Measurements from ENCODE around the gene ZBTB21. TPM values are rescaled to one million over a fixed set of nuclear protein-coding genes. Genes with fewer than 3 reads are reported as not detected.
"Not testable (repeated sequence)": the region's sequence is repeated elsewhere in the genome, so short reads cannot be mapped to it uniquely, and the experiment has no call there.

Gene ZBTB21
- total and polyA plus RNA-seq, 12 donors = 1.3 to 15.2 (median 6.1) TPM

GRCh38 chr21:41995577-41995976, 14.6 kb downstream of the ZBTB21 start:
- TF ChIP-seq CTCF (IDR thresholded peaks at IDR 0.05) = no peak
- ATAC-seq (no peak), DNase-seq (no peak)
- H3K27me3 ChIP-seq = no peaks in the 10 kb centered on the region
- no peak overlapping the region for H3K4me3 ChIP-seq
- WGBS, 2 donors = 98% methylated on average over 3 of the region's 3 CpGs
- H3K4me1 ChIP-seq = peaks cover 0 to 6% (median 0%) of the 10 kb centered on the region in 9 donors
- H3K36me3 ChIP-seq = peaks cover 0 to 63% (median 27%) of the 10 kb centered on the region in 9 donors
- peaks cover 0 to 8% (median 0%) of the 10 kb centered on the region in 11 donors for H3K9me3 ChIP-seq
- no peak overlapping the region for H3K27ac ChIP-seq
- intact Hi-C loops (cut with DNase I) = no loop called here

DNA sequence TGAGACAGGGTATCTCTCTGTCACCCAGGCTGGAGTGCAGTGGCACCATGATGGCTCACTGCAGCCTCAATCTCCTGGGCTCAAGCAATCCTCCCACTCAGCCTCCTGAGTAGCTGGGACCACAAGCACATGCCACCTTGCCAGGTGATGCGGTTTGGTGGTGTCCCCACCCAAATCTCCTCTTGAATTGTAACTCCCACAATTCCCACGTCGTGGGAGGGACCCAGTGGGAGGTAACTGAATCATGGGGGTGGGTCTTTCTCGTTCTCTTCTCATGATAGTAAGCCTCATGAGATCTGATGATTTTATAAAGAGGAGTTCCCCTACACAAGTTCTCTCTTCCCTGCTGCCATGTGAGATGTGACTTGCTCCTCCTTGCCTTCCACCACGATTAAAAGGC, 15.5 kb downstream of the ZBTB21 start:
- WGBS, 2 donors = 60 to 95% methylated on average over 5 of the region's 5 CpGs
- intact Hi-C loops (cut with DNase I); H3K9me3 ChIP-seq; H3K4me3 ChIP-seq; DNase-seq; ATAC-seq; H3K27me3 ChIP-seq; H3K4me1 ChIP-seq; H3K27ac ChIP-seq: not testable (repeated sequence)
- peaks cover 0 to 65% (median 27%) of the 10 kb centered on the region in 9 donors for H3K36me3 ChIP-seq

- TF ChIP-seq CTCF (IDR thresholded peaks at IDR 0.05) = no peak
- WGBS, 2 donors = 74 to 82% methylated on average over 6 of the region's 6 CpGs
- ATAC-seq = peak in 5 of 8 donors; percentile 44 to 85 (median 62)
- no peak overlapping the region for H3K27ac ChIP-seq
- peaks cover 0 to 8% (median 0%) of the 10 kb centered on the region in 11 donors for H3K9me3 ChIP-seq
- intact Hi-C loops (cut with DNase I) = no loop called here
- H3K4me1 ChIP-seq = peaks cover 0 to 6% (median 0%) of the 10 kb centered on the region in 9 donors
- peaks cover 0 to 64% (median 27%) of the 10 kb centered on the region in 9 donors for H3K36me3 ChIP-seq
- no peak overlapping the region for H3K4me3 ChIP-seq
- no peak for DNase-seq
- H3K27me3 ChIP-seq = no peaks in the 10 kb centered on the region
These were observed 16.4 kb downstream of the ZBTB21 start for GRCh38 chr21:41993744-41994143.

GRCh38 chr21:41992576-41992975, 17.6 kb downstream of the ZBTB21 start:
- no peak for TF ChIP-seq CTCF (IDR thresholded peaks at IDR 0.05)
- WGBS, 2 donors = 97 to 98% methylated on average over 15 of the region's 15 CpGs
- ATAC-seq = no peak

DNA sequence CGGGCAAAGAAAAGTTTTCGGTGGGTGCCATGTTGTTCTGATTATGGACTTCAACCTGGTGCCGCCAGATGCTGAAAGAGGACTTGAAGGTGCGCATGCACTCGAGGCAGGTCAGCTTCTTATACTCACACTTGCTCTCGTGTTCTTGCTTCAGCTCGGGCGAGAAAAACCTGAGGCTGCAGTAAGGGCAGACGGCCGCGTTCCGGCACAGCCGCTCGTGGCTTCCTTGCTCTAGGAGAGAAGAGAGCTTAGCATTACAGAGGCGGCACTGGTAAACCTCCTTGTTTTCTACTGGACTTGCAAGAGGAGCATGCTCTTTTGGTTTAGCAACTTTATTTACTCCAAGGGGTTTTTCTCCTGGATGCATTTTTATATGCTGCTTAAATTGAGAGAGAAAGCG, 18.5 kb downstream of the ZBTB21 start:
- no peak overlapping the region for H3K4me3 ChIP-seq
- 97 to 98% methylated on average over 16 of the region's 16 CpGs for WGBS, 2 donors
- H3K36me3 ChIP-seq = peaks cover 0 to 54% (median 27%) of the 10 kb centered on the region in 9 donors
- intact Hi-C loops (cut with DNase I) = no loop called here
- H3K9me3 ChIP-seq = peaks cover 0 to 8% (median 0%) of the 10 kb centered on the region in 11 donors
- ATAC-seq (no peak), DNase-seq (no peak)
- no peak overlapping the region for H3K27ac ChIP-seq
- H3K4me1 ChIP-seq = peaks cover 0 to 6% (median 0%) of the 10 kb centered on the region in 9 donors
- H3K27me3 ChIP-seq = no peaks in the 10 kb centered on the region
- no peak for TF ChIP-seq CTCF (IDR thresholded peaks at IDR 0.05)

More at GRCh38 chr21:41992576-41992975, 17.6 kb downstream of the ZBTB21 start:
- no peak overlapping the region for H3K27ac ChIP-seq
- H3K9me3 ChIP-seq = peaks cover 0 to 8% (median 0%) of the 10 kb centered on the region in 11 donors
- no peaks in the 10 kb centered on the region for H3K27me3 ChIP-seq
- intact Hi-C loops (cut with DNase I) = no loop called here
- H3K4me1 ChIP-seq = peaks cover 0 to 6% (median 0%) of the 10 kb centered on the region in 9 donors
- peaks cover 0 to 61% (median 27%) of the 10 kb centered on the region in 9 donors for H3K36me3 ChIP-seq
- no peak for DNase-seq
- no peak overlapping the region for H3K4me3 ChIP-seq

Data from heart right ventricle (tissue), 16 donors.